Effector CD4-positive, alpha-beta T cell (primary cell): ENCODE data around the gene PTPRJ.

Source experiments
- DNase-seq: peaks from one replicate; pipeline ENCODE4 v3.0.0-alpha.2; 2020

The PTPRJ gene

DNA sequence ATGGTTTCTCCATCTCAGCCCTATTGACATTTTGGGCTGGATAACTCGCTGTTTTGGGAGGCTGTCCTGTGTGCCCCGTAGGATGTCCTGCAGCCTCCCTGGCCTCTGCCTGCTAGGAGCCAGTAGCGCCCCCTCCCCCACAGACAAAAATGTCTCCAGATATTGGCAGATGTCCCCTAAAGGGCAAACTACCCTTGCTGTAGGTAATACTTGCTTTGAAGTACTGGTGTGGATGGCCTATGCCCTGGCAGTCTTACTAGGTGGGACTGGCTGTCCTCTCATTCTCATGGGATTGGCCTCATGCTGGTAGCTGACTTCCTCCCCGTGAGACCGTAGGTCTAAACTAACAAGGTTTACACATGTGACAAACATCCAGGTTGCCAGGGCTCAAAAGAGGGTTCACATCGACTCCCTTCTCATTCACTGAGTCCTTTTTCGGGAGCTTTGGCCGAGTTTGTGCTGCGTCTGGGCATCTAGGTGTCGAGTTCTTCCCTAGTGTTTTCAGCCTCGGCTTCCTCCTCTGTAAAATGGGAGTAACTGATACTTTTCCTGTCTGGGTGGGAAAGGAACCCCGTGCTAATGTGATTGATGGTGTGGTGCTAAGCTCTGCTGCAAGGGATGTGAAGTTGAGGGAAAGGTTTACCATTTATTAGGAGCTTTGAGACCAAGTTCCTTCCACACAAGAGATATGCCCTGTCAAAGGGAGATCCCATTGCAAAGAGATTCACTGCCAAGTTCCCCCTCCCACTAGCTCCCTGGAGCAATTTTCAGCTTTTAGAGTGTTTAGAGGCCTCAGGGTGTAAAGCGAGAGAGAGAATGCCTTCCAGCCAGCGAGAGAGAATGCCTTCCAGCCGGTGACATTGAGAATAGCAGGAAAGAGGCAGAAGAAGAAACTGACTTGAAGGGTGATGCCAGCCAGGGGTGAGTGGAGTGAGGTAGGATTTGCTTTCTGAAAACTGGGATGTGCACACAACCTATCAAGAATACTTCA lies 17.0 kb downstream of the PTPRJ start:
- DNase-seq, result no peak

GRCh38 chr11:47998345-47998732 lies 18.0 kb downstream of the PTPRJ start:
- no peak for DNase-seq

- no peak for DNase-seq
Measured at GRCh38 chr11:47998733-47999359, 18.5 kb downstream of the PTPRJ start.

- no peak for DNase-seq
Measured at GRCh38 chr11:48000432-48000831, 20.1 kb downstream of the PTPRJ start.

DNA sequence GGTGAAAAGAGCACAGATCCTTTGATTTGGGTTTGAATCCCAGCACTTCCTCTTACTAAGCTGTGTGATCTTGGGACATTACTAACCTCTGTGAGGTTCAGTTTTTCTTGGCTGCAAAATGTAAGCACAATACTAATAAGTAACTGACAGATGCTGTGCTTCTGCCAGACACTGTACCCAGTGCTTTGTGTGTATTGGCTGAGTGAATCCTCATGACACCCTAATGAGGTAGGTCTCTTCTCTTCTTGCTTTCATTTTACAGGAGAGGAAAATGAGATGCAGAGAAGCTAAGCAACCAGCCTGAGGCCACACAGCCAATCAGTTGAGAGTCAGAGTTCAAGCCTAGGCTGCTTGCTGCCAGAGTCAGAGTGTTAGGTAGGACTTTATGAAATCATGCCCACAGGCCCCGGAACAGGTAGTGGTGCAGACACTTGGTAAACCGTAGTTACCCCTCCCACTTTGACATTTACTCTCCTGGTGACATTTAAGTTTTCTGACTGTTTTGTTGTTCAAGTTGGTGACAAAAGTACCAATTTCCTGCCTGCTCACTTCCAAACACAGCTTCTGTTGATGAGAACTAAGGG lies 21.2 kb downstream of the PTPRJ start:
- DNase-seq, result peak; percentile 81

- no peak for DNase-seq
Measured at GRCh38 chr11:48002561-48002960, 22.2 kb downstream of the PTPRJ start.

GRCh38 chr11:48003926-48004325 lies 23.6 kb downstream of the PTPRJ start:
- no peak for DNase-seq

- DNase-seq, result no peak
Measured at GRCh38 chr11:48004456-48004855, 24.1 kb downstream of the PTPRJ start.

GRCh38 chr11:48005136-48005535 lies 24.8 kb downstream of the PTPRJ start:
- DNase-seq, result peak; percentile 25

DNA sequence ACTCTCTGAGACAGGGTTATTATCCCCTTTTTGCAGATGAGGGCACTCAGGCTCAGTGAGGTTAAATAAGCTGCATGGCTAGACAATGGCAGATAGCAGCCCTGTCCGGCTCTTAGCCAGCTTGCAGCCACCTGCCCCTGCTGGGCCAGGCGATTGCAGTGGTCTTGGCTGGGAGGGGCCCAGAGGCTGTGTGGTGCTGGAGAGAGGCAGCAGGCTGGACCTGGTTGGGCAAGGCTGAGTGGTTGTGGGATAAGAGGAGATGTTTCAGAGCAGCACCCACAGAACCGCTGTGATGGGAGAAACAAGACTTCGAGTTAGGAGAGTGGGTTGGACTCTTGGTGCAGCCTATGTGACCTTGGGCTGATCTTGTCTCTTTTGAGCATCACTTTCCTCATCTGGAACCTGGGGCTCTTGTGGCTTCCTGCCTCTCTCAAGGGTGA lies 25.5 kb downstream of the PTPRJ start:
- no peak for DNase-seq

- DNase-seq, result no peak
Measured at GRCh38 chr11:48006301-48006992, 26.1 kb downstream of the PTPRJ start.

DNA sequence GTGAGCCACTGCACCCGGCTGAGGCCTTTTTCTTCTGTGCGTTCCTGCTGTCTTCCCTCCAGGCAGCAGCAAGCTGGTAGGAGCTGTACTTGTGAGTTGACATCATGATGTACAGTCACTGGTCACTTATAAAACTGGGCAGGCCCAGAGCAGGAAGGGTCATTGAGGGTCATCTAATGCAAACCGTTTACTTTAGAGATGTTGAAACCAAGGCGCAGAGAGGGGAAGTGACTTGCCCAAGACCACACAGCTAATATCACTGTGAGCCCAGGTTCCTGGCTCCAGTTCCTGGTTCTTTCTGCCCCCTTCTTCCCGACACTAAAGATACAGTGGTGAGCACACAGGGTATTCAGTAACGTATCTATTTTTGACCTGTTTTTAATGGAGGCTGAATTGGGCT lies 27.3 kb downstream of the PTPRJ start:
- DNase-seq, result no peak

DNA sequence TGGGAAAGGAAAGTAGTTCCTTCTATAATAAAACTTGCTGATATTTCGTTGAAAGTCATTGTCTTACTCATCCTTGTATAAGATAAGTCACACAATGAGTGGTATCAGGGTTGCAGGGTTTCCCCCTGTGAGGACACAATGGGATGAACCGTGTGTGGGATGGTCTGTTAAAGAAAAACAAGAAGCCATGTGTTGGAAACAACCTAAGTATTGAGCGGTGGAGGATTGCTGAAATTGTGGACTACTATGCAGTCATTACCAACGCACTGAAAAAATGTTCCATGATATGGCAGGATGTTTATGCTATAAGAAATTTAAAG lies 28.6 kb downstream of the PTPRJ start:
- no peak for DNase-seq

DNA sequence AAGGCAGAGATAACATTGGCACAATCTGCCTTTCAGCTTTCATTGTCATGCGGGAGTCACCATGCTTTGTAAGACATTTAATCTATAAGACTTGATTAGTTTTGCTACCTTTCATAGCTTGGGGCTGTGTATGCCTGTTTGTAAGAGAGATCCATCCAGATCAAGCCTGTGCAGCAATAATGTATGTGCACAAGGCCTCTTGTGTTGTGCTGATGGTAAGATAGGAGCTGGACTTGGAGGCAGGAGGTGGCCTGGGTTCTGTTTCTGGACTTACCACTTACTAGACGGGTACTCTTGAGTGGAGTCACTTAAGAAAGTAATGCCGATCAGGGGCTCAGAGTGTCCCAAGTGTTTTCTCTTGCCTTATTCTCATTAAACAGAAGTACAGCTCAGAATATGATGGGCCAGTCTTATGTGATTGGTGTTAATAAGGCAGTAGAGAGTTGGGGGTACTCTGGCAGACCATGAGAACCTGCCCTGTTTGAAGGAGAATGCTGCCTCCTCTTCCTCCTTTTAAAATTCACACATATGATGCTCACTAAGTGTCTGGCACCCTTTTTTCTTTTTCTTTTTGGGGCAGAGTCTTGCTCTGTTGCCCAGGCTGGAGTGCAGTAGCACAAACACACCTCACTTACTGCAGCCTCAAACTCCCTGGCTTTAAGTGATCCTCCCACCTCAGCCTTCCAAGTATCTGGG lies 30.9 kb downstream of the PTPRJ start:
- no peak for DNase-seq

- peak; percentile 59 for DNase-seq
Measured at GRCh38 chr11:48011798-48012391, 31.5 kb downstream of the PTPRJ start.

GRCh38 chr11:48013269-48013901 lies 33.0 kb downstream of the PTPRJ start:
- peak; percentile 37 for DNase-seq

- no peak for DNase-seq
Measured at GRCh38 chr11:48014917-48015316, 34.6 kb downstream of the PTPRJ start.

- DNase-seq, result peak; percentile 42
Measured at GRCh38 chr11:48017105-48017830, 36.9 kb downstream of the PTPRJ start.

GRCh38 chr11:48017831-48018527 lies 37.6 kb downstream of the PTPRJ start:
- DNase-seq, result no peak

GRCh38 chr11:48018528-48019216 lies 38.3 kb downstream of the PTPRJ start:
- no peak for DNase-seq
